COLO668 (cell line): ENCODE data around the gene PNRC2.
"Not testable (repeated sequence)": the region's sequence is repeated elsewhere in the genome, so short reads cannot be mapped to it uniquely, and the experiment has no call there.

Experiments used
- DNase-seq: peaks from one replicate; lab custom pipeline; 2025; ENCODE audit not compliant: unreplicated experiment; lab: John Stamatoyannopoulos, UW

The PNRC2 gene

DNA sequence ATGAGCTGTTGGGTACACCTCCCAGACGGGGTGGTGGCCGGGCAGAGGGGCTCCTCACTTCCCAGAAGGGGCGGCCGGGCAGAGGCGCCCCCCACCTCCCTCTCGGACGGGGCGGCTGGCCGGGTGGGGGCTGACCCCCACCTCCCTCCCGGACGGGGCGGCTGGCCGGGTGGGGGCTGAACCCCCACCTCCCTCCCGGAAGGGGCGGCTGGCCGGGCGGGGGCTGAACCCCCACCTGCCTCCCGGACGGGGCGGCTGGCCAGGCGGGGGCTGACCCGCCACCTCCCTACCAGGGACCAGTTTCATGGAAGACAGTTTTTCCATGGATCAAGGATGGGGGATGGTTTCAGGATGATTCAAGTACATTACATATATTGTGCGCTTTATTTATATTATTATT is 27.4 kb downstream of the PNRC2 start:
- not testable (repeated sequence) for DNase-seq

GRCh38 chr1:23989263-23989662 is 29.6 kb downstream of the PNRC2 start:
- DNase-seq, result no peak

DNA sequence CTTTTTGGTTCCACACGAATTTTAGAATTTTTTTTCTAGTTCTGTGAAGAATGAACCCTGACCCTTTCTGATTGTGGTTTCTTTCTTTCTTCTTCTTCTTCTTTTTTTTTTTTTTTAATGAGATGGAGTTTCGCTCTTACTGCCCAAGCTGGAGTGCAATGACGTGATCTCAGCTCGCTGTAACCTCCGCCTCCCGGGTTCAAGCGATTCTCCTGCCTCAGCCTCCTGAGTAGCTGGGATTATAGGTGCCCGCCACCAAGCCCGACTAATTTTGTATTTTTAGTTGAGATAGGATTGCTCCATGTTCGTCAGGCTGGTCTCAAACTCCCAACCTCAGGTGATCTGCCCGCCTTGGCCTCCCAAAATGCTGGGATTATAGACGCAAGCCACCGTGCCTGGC is 32.4 kb downstream of the PNRC2 start:
- not testable (repeated sequence) for DNase-seq

DNA sequence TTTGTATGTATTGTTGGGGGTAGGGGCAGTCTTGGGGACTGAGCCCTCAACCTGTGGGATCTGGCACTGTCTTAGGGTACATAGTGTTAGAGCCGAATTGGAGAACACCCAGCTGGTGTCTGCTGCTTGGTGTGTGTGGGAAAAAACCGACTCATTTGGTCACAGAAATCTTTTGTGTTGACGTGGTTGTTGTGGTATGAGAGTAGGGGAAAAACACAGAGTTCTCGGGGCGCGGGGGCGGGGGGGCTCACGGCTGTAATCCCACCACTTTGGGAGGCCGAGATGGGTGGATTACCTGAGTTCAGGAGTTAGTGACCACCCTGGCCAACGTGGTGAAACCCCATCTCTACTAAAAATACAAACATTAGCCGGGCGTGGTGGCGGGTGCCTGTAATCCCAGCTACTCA is 35.8 kb downstream of the PNRC2 start:
- no peak for DNase-seq

DNA sequence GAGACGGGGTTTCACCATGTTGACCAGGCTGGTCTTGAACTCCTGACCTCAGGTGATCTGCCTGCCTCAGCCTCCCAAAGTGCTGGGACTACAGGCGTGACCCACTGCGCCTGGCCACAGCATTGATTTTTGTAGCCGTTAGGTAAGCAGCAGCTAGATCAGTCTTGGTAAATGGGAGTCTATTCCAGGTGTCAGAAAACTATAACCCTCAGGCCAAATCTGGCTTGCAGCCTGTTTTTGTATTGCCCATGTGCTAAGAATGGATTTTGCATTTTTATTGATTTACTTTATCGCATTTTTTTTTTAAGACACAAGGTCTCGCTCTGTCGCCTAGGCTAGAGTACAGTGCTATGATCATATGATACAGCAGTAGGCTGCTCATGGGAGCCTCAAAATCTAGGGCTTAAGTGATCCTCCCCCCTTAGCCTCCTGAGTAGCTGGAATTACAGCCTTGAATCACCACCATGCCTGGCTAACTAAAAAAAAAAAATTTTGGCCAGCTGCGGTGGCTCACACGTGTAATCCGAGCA is 37.1 kb downstream of the PNRC2 start:
- DNase-seq, result no peak

- no peak for DNase-seq
Measured at GRCh38 chr1:23997812-23998211, 38.2 kb downstream of the PNRC2 start.

GRCh38 chr1:23999156-23999671 is 39.6 kb downstream of the PNRC2 start:
- no peak for DNase-seq

- no peak for DNase-seq
Measured at GRCh38 chr1:24002695-24003094, 43.1 kb downstream of the PNRC2 start.

DNA sequence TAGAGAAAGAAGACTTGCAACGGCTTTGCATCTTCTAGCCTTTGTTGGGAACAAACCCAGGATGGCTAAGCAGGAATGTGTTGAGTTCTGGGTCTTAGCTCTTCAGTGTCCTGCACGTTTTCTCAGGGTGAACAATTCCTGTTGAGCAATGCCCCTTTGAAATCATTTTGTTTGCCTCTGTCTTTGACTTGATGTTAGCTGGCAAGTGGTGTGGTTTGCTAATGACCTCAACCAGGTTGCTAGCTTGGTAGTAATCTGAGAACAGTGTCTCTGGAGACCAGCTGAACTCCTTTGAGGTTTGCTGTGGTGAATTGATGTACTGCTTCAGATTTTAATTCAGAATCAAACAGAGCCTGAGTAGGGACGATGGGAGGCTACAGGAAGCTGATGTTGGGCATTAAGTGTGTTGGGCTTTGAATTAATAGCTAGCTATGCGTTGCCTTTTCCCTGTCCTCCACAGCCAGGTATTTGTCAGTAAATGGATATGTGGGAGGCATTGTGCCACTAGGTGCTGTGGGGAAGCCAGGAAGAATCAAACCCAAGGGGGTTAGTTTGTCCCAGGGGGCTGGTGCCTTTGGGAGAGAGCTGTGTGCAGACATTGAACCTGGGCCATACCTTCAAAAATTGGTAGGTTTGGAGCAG is 43.8 kb downstream of the PNRC2 start:
- no peak for DNase-seq

DNA sequence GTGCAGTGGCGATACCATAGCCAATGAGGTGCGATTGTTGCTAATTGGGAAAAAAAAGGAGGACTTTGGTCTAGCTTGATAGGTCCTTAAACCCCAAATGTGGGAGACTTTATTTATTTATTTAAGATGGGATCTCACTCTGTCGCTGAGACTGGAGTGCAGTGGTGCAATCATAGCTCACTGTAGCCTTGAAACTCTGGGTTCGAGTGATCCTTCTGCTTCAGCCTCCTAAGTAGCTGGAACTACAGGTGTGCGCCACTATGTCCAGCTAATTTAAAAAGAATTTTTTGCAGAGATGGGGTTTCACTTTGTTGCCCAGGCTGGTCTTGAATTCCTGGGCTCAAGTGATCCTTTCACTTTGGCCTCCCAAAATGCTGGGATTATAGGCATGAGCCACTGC is 44.5 kb downstream of the PNRC2 start:
- DNase-seq, result no peak

GRCh38 chr1:24005163-24005562 is 45.5 kb downstream of the PNRC2 start:
- no peak for DNase-seq

GRCh38 chr1:24007079-24007478 is 47.5 kb downstream of the PNRC2 start:
- DNase-seq, result no peak

DNA sequence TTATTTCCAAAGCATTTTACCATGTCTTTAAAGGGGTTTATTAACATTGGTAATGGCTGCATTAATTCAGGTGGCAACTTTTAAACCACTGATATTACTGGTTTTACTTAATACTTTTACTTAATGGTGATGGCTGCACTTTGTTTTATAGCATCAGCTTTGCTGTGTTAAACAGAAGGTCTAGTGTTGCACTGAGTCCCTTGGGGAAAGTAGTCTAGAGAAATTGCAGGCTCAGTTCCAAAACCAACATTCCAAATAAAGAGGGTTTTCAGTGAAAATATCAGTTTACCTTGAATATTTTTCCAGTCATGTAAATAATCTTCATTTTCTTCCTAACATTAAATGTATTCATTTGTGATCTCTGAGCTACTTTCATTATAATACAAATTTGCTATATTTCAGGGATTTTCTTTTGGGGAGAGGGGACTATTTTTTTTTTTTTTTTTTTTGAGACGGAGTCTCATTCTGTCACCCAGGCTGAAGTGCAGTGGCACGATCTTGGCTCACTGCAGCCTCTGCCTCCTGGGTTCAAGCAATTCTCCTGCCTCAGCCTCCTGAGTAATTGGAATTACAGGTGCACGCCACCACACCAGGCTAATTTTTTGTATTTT is 49.1 kb downstream of the PNRC2 start:
- not testable (repeated sequence) for DNase-seq

DNA sequence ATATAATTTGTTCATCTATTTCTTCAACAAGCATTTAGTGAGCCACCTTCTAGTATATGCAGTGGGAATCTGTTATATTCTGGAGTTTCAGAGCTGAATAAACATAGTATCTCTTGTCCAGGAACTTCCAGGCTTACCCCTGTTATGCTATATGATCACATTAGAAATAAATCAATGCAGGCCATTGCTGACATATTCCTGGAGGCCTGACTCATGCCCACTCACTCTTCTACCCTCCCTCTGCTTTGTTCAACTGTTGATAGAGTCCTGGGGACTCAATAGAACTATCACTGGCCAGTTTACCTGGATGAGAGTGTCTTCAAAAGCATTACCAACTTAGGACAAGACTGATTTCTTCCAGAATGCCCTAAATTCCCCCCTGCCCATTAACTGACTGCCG is 49.8 kb downstream of the PNRC2 start:
- no peak for DNase-seq

DNA sequence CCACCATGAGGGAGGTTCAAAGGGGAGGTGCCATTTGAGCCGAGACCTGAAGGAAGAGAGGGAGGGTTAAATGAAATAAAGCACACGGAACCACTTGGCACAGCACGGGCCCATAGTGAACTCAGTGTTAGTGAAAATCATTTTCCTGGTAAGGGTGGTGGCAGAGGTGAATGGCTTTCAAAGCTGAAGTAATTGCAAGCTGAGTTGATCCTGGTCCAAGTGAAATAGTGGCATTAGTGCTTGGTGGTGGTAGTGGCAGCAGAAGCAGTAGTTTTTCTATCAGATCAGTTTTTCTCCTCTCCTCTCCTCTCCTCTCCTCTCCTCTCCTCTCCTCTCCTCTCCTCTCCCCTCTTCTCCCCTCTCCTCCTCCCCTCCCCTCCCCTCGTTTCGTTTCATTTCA is 51.0 kb downstream of the PNRC2 start:
- no peak for DNase-seq

- not testable (repeated sequence) for DNase-seq
Measured at GRCh38 chr1:24012878-24013277, 53.2 kb downstream of the PNRC2 start.
